ENCODE measurements around the gene CAPN5. TPM values are rescaled to one million over a fixed set of nuclear protein-coding genes. Genes with fewer than 3 reads are reported as not detected.

The CAPN5 gene
- total RNA-seq, 1 donor from 2014 or later, result 7.8 TPM

DNA sequence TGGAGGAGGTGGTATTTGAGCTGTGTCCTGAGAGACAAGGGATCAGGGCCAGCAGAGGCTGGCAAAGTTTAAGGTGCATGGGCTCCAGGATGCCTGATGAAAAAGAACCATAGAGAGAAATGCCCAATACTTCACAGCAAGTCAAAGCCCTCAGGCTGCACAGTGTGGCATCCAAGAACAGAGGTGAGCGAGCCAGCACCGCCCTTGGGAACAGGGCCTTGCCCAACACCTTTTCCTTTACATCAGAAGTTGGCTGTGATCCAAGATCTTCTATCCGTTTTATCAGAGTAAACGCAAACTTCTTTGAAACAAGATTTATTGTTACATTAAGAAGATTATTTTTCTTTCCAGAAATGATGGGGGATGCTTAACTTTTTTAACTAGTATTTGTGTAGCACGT lies 31.2 kb upstream of the CAPN5 start:
- no peak for DNase-seq (ENCODE audit: low read depth)
- no peak overlapping the region for H3K4me3 ChIP-seq (ENCODE audit: low read depth, low read length)
- TF ChIP-seq, protein P1, sequence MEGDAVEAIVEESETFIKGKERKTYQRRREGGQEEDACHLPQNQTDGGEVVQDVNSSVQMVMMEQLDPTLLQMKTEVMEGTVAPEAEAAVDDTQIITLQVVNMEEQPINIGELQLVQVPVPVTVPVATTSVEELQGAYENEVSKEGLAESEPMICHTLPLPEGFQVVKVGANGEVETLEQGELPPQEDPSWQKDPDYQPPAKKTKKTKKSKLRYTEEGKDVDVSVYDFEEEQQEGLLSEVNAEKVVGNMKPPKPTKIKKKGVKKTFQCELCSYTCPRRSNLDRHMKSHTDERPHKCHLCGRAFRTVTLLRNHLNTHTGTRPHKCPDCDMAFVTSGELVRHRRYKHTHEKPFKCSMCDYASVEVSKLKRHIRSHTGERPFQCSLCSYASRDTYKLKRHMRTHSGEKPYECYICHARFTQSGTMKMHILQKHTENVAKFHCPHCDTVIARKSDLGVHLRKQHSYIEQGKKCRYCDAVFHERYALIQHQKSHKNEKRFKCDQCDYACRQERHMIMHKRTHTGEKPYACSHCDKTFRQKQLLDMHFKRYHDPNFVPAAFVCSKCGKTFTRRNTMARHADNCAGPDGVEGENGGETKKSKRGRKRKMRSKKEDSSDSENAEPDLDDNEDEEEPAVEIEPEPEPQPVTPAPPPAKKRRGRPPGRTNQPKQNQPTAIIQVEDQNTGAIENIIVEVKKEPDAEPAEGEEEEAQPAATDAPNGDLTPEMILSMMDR (IDR thresholded peaks at IDR 0.05; ENCODE audit: insufficient read depth, low read length, poor library complexity, severe bottlenecking), result no peak
- H3K36me3 ChIP-seq (ENCODE audit: control insufficient read depth, insufficient read depth, low read length), result no peaks in the 10 kb centered on the region
- peaks cover 24% of the 10 kb centered on the region for H3K27me3 ChIP-seq (ENCODE audit: control insufficient read depth, insufficient read depth, low read length)

DNA sequence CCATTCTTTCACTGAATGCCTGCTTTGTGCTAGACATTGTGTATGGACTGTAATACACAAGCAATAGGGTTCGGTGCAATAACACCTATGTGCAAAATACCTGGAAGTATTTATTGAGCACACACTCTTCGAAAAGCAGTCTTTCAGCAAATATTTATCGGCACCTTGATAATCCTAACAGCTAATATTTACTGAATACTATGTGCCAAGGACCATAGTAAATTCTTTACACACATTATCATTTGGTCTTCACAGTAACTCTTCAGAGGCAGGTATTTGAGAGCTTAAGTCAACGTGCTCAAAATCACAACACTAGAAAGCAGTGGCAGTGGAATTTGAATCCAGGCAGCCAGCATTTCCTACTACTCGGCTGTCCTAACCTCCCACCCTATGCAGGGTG lies 30.4 kb upstream of the CAPN5 start:
- no peak for DNase-seq (ENCODE audit: low read depth)
- H3K27me3 ChIP-seq (ENCODE audit: control insufficient read depth, insufficient read depth, low read length), result peaks cover 23% of the 10 kb centered on the region
- no peak overlapping the region for H3K4me3 ChIP-seq (ENCODE audit: low read depth, low read length)
- TF ChIP-seq, protein P1 (IDR thresholded peaks at IDR 0.05; ENCODE audit: insufficient read depth, low read length, poor library complexity, severe bottlenecking), result no peak
- H3K36me3 ChIP-seq (ENCODE audit: control insufficient read depth, insufficient read depth, low read length), result no peaks in the 10 kb centered on the region

DNA sequence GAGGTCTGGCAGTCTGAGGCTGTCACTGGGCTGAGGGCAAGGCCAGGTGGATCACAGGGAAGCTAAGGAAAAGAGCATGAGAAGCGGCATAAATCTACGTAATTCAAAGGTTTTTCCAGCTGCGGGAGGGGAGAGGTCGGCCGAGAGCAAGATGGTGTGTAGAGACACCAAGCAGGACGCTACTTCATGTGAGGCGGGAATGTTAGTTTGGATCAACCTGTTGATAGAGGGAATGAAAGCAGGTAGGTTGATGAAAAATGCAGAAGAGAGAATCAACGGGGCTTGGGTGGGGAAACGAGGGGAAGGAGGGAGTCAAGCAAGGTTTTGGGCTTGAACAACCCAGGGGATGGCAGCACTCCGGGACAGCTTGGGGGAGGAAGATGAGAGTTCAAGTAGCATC lies 29.7 kb upstream of the CAPN5 start:
- H3K36me3 ChIP-seq (ENCODE audit: control insufficient read depth, insufficient read depth, low read length), result no peaks in the 10 kb centered on the region
- no peak for DNase-seq (ENCODE audit: low read depth)
- TF ChIP-seq, protein P1 (IDR thresholded peaks at IDR 0.05; ENCODE audit: insufficient read depth, low read length, poor library complexity, severe bottlenecking), result no peak
- H3K27me3 ChIP-seq (ENCODE audit: control insufficient read depth, insufficient read depth, low read length), result peaks cover 23% of the 10 kb centered on the region
- H3K4me3 ChIP-seq (ENCODE audit: low read depth, low read length), result no peak overlapping the region

DNA sequence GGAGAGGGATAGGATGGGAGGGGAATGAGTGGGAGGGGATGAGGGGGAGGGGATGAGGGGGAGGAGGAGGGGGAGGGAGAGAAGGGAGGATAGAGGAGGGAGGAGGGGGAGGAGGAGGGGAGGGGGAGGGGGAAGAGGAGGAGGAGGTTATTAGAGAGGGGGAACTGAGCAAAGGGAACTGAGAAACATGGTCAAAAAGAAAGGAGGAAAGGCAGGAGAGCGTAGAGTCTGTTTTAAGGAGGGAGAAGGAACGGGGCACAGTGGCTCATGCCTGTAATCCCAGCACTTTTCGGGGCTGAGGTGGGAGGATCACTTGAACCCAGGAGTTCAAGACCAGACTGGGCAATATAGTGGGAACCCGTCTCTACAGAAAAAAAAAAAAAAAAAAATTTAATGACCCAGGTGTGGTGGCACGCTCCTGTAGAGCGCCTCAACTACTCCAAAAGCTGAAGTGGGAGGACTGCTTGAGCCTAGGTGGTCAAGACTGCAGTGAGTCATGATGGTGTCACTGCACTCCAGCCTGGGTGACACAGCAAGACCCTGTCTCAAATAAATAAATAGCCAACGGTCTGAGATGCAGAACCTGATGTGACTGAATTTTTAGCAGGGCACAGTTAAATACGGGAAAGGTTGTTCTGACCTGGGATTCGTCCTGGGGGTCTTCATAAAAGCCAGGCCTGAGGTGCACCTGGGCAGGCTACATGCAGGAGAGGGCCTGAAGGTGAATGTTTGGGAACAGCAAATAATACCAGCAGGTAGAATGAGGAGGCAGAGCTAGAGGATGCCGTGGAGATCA lies 28.5 kb upstream of the CAPN5 start:
- Histone ChIP-seq H3K27me3 (ENCODE audit: control insufficient read depth, insufficient read depth, low read length) (peaks cover 23% of the 10 kb centered on the region), H3K4me3 (ENCODE audit: low read depth, low read length) (no peak overlapping the region), H3K36me3 (ENCODE audit: control insufficient read depth, insufficient read depth, low read length) (no peaks in the 10 kb centered on the region)
- TF ChIP-seq, protein P1 (IDR thresholded peaks at IDR 0.05; ENCODE audit: insufficient read depth, low read length, poor library complexity, severe bottlenecking), result no peak
- DNase-seq (ENCODE audit: low read depth), result no peak

DNA sequence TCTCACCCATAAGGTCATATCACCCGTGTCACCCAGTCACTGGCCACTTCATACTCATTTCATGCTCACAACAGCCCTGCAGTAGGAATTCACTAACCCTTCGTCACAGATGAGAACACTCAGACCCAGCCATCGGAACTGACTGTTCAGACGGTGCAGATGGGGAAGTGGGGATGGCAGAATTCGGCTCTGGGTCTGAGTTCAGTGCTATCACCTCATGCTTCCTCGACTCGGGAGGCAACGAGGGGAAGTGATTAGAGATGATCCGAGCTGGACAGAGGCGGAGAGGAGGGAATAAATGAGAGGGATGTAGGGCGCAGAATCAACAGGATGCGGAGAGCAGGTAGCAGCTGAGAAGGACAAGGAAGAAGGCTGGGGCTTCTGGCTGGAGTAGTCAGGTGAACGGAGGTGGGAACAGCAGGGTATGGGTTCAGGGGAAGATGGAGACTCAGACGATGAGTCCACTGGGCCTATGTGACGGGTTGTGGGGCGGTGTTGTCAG lies 27.9 kb upstream of the CAPN5 start:
- no peak for DNase-seq (ENCODE audit: low read depth)
- H3K4me3 ChIP-seq (ENCODE audit: low read depth, low read length), result no peak overlapping the region
- H3K27me3 ChIP-seq (ENCODE audit: control insufficient read depth, insufficient read depth, low read length), result peaks cover 23% of the 10 kb centered on the region
- no peaks in the 10 kb centered on the region for H3K36me3 ChIP-seq (ENCODE audit: control insufficient read depth, insufficient read depth, low read length)
- TF ChIP-seq, protein P1 (IDR thresholded peaks at IDR 0.05; ENCODE audit: insufficient read depth, low read length, poor library complexity, severe bottlenecking), result no peak
